GM10266 (cell line): ENCODE results near the gene LRP1B.

ENCODE experiments used
- DNase-seq: peaks from one replicate; pipeline ENCODE4 v3.0.0; 2012; ENCODE audit errors: extremely low spot score
- CTCF ChIP-seq: IDR thresholded peaks from 2 replicates; pipeline ENCODE4 v1.5.1; 2012; ENCODE audit warnings: mild to moderate bottlenecking, low read depth; ENCODE audit not compliant: control insufficient read depth, insufficient read depth; ENCODE audit errors: missing control alignments

The LRP1B gene

GRCh38 chr2:140489193-140489592, 1641.6 kb downstream of the LRP1B start:
- TF ChIP-seq CTCF: no peak
- no peak for DNase-seq

- no peak for TF ChIP-seq CTCF
- no peak for DNase-seq
Observed at GRCh38 chr2:140481136-140481535, 1649.7 kb downstream of the LRP1B start.

GRCh38 chr2:140473851-140474250, 1657.0 kb downstream of the LRP1B start:
- no peak for DNase-seq
- TF ChIP-seq CTCF: no peak

GRCh38 chr2:140472676-140473075, 1658.1 kb downstream of the LRP1B start:
- DNase-seq: no peak
- TF ChIP-seq CTCF: no peak

GRCh38 chr2:140465301-140465700, 1665.5 kb downstream of the LRP1B start:
- no peak for TF ChIP-seq CTCF
- DNase-seq: no peak

GRCh38 chr2:140462990-140463389, 1667.8 kb downstream of the LRP1B start:
- TF ChIP-seq CTCF: no peak
- DNase-seq: no peak

- no peak for DNase-seq
- TF ChIP-seq CTCF: no peak
Observed at GRCh38 chr2:140457483-140457882, 1673.3 kb downstream of the LRP1B start.
